SK-N-SH (cell line): ENCODE measurements around the gene FLT1. TPM values are rescaled to one million over a fixed set of nuclear protein-coding genes. Genes with fewer than 3 reads are reported as not detected.

Experiments used
- CTCF ChIA-PET: fragments of 300-600, 350-600 bp; formaldehyde crosslinking; extraction: SDS; loops from one replicate; lab custom pipeline; 2021; lab: Yijun Ruan, JAX
- POLR2A ChIA-PET: fragments of 350-600 bp; sonication (Branson Sonifier 250); formaldehyde crosslinking; extraction: SDS; loops from one replicate; lab custom pipeline; 2020; ENCODE audit warnings: antibody characterized with exemption, inconsistent platforms; lab: Yijun Ruan, JAX
- DNase-seq: peaks from one replicate; pipeline ENCODE4 v3.0.0; 2012
- H2AFZ ChIP-seq: fragments of 200-600 bp; sonication (generic); 2 replicates; pipeline ENCODE4 v1.8.1; 2016; ENCODE audit warnings: antibody characterized with exemption, mild to moderate bottlenecking, low read depth
- H3F3A ChIP-seq: fragments of 200-600 bp; sonication (generic); replicated peaks from 2 replicates; pipeline ENCODE3; 2016; ENCODE audit warnings: antibody characterized with exemption, mild to moderate bottlenecking; ENCODE audit not compliant: insufficient read depth
- H3K27ac ChIP-seq, 2 experiments: fragments of 200-500 bp in 1 of 2; fragments of 200-600 bp in 1 of 2; sonication (Bioruptor generic) in 1 of 2; sonication (generic), shearing (Covaris generic) in 1 of 2; 2 replicates each; pipeline versions ENCODE4 v1.5.1 to v1.6.1; 2014 to 2016; ENCODE audit warnings: low read depth in 2 of 2, inconsistent platforms in 1 of 2, low read length in 1 of 2, mild to moderate bottlenecking in 1 of 2, mixed read lengths in 1 of 2
- H3K27me3 ChIP-seq: fragments of 200-600 bp; sonication (generic), shearing (Covaris generic); 2 replicates; pipeline ENCODE4 v1.6.1; 2016; ENCODE audit warnings: mixed run types; ENCODE audit not compliant: insufficient read depth
- H3K36me3 ChIP-seq, 2 experiments: fragments of 200-500 bp in 1 of 2; fragments of 200-600 bp in 1 of 2; sonication (Bioruptor generic) in 1 of 2; sonication (generic) in 1 of 2; replicated peaks in 1 of 2; 2 replicates each; pipeline versions ENCODE3 to v1.5.1; 2014 to 2016; ENCODE audit warnings: low read length in 1 of 2, mild to moderate bottlenecking in 1 of 2; ENCODE audit not compliant: insufficient read depth in 2 of 2, control insufficient read depth in 1 of 2
- H3K4me1 ChIP-seq, 2 experiments: fragments of 200-500 bp in 1 of 2; fragments of 200-600 bp in 1 of 2; sonication (Bioruptor generic) in 1 of 2; sonication (generic), shearing (Covaris generic) in 1 of 2; 2 replicates each; pipeline versions ENCODE4 v1.5.1 to v1.6.1; 2014 to 2016; ENCODE audit warnings: low read depth in 1 of 2, low read length in 1 of 2, mixed run types in 1 of 2; ENCODE audit not compliant: insufficient read depth in 2 of 2, control insufficient read depth in 1 of 2
- H3K4me2 ChIP-seq: fragments of 200-600 bp; sonication (generic), shearing (Covaris generic); 2 replicates; pipeline ENCODE4 v1.6.1; 2017; ENCODE audit warnings: mixed run types
- H3K4me3 ChIP-seq, 2 experiments: fragments of 200-500 bp in 1 of 2; fragments of 200-600 bp in 1 of 2; sonication (Bioruptor generic) in 1 of 2; sonication (generic), shearing (Covaris generic) in 1 of 2; 2 replicates each; pipeline versions ENCODE4 v1.5.1 to v1.8.1; 2014 to 2016; ENCODE audit warnings: low read depth in 2 of 2, inconsistent platforms in 1 of 2, low read length in 1 of 2, mild to moderate bottlenecking in 1 of 2, mixed read lengths in 1 of 2, moderate library complexity in 1 of 2
- H3K79me2 ChIP-seq: fragments of 200-600 bp; sonication (generic); 2 replicates; pipeline ENCODE4 v1.8.1; 2017; ENCODE audit warnings: mild to moderate bottlenecking; ENCODE audit not compliant: insufficient read depth
- H3K9ac ChIP-seq: fragments of 200-600 bp; sonication (generic); 2 replicates; pipeline ENCODE4 v1.6.1; 2017; ENCODE audit warnings: mixed run types
- H3K9me2 ChIP-seq: fragments of 200-600 bp; sonication (generic); 2 replicates; pipeline ENCODE4 v1.6.1; 2017; ENCODE audit warnings: mixed run types
- H3K9me3 ChIP-seq: fragments of 200-600 bp; sonication (generic); 2 replicates; pipeline ENCODE4 v1.6.1; 2017; ENCODE audit warnings: mixed run types, mild to moderate bottlenecking, moderate library complexity
- H4K20me1 ChIP-seq: fragments of 200-600 bp; sonication (generic); 2 replicates; pipeline ENCODE4 v1.6.1; 2017; ENCODE audit warnings: mild to moderate bottlenecking, mixed run types; ENCODE audit not compliant: insufficient read depth
- CHD2 ChIP-seq: fragments of 150-350 bp; IDR thresholded peaks from 2 replicates; pipeline ENCODE4 v1.6.1; 2018; ENCODE audit warnings: low read length; ENCODE audit not compliant: partially characterized antibody
- ELF1 ChIP-seq: IDR thresholded peaks from 2 replicates; pipeline ENCODE4 v1.4.0; 2012
- EP300 ChIP-seq, 2 experiments: IDR thresholded peaks; 2 replicates each; pipeline versions ENCODE4 v1.4.0 to v1.6.1; 2012; ENCODE audit warnings: borderline replicate concordance in 1 of 2, low read depth in 1 of 2, low read length in 1 of 2
- FOXM1 ChIP-seq: IDR thresholded peaks from 2 replicates; pipeline ENCODE4 v1.4.0; 2012; ENCODE audit warnings: low read depth, mild to moderate bottlenecking
- GABPA ChIP-seq: IDR thresholded peaks from 2 replicates; pipeline ENCODE4 v1.4.0; 2012; ENCODE audit warnings: low read depth, mild to moderate bottlenecking
- PBX3 ChIP-seq: IDR thresholded peaks from 2 replicates; pipeline ENCODE4; 2012
- RXRA ChIP-seq: IDR thresholded peaks from 2 replicates; pipeline ENCODE4 v1.4.0; 2012; ENCODE audit warnings: low read depth, mild to moderate bottlenecking, borderline replicate concordance
- SIN3A ChIP-seq: IDR thresholded peaks from 2 replicates; pipeline ENCODE4 v1.6.1; 2012; ENCODE audit warnings: low read depth, mild to moderate bottlenecking, low read length, moderate library complexity, borderline replicate concordance
- SMC3 ChIP-seq: IDR thresholded peaks from 2 replicates; pipeline ENCODE4 v1.6.1; 2012; ENCODE audit warnings: low read depth, low read length, improper control_type of control experiment
- TCF12 ChIP-seq: IDR thresholded peaks from 2 replicates; pipeline ENCODE4 v1.4.0; 2012
- TEAD4 ChIP-seq: IDR thresholded peaks from 2 replicates; pipeline ENCODE4 v1.4.0; 2012; ENCODE audit warnings: mild to moderate bottlenecking, borderline replicate concordance; ENCODE audit not compliant: insufficient read depth
- USF1 ChIP-seq: IDR thresholded peaks from 2 replicates; pipeline ENCODE4 v1.4.0; 2012; ENCODE audit warnings: low read depth, borderline replicate concordance
- YY1 ChIP-seq: IDR thresholded peaks from 2 replicates; pipeline ENCODE4 v1.4.0; 2012; ENCODE audit warnings: low read depth, mild to moderate bottlenecking
- WGBS: methylation state at CpG from one replicate; pipeline ENCODE4 v1.1.6; 2017; ENCODE audit warnings: low lambda C conversion rate; 5-methylcytosine and 5-hydroxymethylcytosine counted together
- polyA plus RNA-seq, 3 experiments: library from polyadenylated mRNA; depleted of rRNA; stranded (reverse); fragments of >200 nt; gene quantifications; 2 replicates each; pipeline ENCODE4 v1.2.3, GENCODE V29; 2012
- TF ChIP-seq, protein P1 (sequence below): IDR thresholded peaks from 2 replicates; pipeline ENCODE4 v1.6.1; 2012; ENCODE audit warnings: mild to moderate bottlenecking, low read depth, low read length, moderate library complexity
- TF ChIP-seq, protein P2 (sequence below): fragments of 150-350 bp; IDR thresholded peaks from 2 replicates; pipeline ENCODE4 v1.6.1; 2017; ENCODE audit warnings: antibody characterized with exemption, low read length, low read depth, borderline replicate concordance

Gene FLT1
- polyA plus RNA-seq, 1 of the 3 experiments (the other 2 are of a cell fraction): 0.20 TPM

DNA sequence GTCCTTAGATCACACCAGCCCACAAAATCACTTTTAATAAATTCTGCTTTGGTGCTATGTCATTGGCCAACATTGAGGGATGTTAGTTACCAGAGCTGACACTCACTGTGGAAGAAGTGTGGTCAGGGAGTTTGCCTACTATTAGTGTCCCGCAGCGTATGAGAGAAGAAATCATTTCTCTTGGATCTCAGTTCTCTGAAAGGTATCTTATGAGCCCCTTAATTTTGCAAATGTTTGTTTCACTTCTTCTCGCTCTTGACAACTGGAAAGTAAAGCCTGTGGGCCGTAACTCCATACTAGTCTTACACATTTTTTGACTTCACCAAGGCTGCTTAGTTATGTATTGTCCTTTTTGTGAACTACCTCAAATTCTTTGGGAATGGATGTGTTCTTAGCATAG, 80.9 kb downstream of the FLT1 start (continued):
- TF ChIP-seq RXRA: no peak

DNA sequence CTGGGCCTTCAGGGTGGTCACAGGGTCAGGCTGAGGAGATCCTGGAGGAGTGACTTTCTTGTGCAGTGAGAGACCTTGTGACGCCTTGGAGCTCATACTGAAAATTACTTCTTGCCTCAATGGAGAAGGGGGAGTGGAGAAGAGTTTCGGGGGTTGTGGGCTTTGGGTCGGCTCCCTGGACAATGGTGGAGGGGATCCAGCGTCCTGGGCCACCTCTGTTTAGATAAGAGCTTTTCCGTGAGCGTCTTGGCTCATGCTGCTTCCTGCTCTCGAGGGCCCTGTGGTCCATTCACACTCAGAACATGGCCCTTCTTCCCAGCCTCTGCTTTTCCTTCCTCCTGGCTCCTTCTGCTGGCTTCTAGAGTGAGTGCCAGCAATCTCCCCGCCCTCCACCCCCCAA, 81.9 kb downstream of the FLT1 start:
- Histone ChIP-seq H3K4me1 (peaks cover 0 to 2% of the 10 kb centered on the region in 2 experiments; a peak in 1 of 4 replicates), H3K9me2 (no peaks in the 10 kb centered on the region), H4K20me1 (no peaks in the 10 kb centered on the region), H3F3A (no peaks in the 10 kb centered on the region), H3K4me2 (no peak overlapping the region), H3K4me3 (no peak overlapping the region), H3K36me3 (no peaks in the 10 kb centered on the region), H3K27me3 (no peaks in the 10 kb centered on the region; the same call in 1 of the 2 replicates), H3K9ac (no peak overlapping the region), H3K79me2 (no peaks in the 10 kb centered on the region), H2AFZ (no peak overlapping the region), H3K9me3 (no peaks in the 10 kb centered on the region), H3K27ac (no peak overlapping the region)
- ChIA-PET POLR2A (no interaction called here), CTCF (no interaction called here)
- DNase-seq: no peak
- no peak for TF ChIP-seq YY1
- TF ChIP-seq, protein P1, sequence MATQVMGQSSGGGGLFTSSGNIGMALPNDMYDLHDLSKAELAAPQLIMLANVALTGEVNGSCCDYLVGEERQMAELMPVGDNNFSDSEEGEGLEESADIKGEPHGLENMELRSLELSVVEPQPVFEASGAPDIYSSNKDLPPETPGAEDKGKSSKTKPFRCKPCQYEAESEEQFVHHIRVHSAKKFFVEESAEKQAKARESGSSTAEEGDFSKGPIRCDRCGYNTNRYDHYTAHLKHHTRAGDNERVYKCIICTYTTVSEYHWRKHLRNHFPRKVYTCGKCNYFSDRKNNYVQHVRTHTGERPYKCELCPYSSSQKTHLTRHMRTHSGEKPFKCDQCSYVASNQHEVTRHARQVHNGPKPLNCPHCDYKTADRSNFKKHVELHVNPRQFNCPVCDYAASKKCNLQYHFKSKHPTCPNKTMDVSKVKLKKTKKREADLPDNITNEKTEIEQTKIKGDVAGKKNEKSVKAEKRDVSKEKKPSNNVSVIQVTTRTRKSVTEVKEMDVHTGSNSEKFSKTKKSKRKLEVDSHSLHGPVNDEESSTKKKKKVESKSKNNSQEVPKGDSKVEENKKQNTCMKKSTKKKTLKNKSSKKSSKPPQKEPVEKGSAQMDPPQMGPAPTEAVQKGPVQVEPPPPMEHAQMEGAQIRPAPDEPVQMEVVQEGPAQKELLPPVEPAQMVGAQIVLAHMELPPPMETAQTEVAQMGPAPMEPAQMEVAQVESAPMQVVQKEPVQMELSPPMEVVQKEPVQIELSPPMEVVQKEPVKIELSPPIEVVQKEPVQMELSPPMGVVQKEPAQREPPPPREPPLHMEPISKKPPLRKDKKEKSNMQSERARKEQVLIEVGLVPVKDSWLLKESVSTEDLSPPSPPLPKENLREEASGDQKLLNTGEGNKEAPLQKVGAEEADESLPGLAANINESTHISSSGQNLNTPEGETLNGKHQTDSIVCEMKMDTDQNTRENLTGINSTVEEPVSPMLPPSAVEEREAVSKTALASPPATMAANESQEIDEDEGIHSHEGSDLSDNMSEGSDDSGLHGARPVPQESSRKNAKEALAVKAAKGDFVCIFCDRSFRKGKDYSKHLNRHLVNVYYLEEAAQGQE: no peak
- no peak for TF ChIP-seq GABPA
- no peak for TF ChIP-seq TCF12
- no peak for TF ChIP-seq PBX3
- no peak for TF ChIP-seq CHD2
- no peak for TF ChIP-seq TEAD4
- TF ChIP-seq, protein P2, sequence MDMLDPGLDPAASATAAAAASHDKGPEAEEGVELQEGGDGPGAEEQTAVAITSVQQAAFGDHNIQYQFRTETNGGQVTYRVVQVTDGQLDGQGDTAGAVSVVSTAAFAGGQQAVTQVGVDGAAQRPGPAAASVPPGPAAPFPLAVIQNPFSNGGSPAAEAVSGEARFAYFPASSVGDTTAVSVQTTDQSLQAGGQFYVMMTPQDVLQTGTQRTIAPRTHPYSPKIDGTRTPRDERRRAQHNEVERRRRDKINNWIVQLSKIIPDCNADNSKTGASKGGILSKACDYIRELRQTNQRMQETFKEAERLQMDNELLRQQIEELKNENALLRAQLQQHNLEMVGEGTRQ: no peak
- no peak for TF ChIP-seq ELF1
- no peak for TF ChIP-seq FOXM1
- TF ChIP-seq SMC3: no peak
- no peak for TF ChIP-seq USF1
- no peak for TF ChIP-seq SIN3A
- TF ChIP-seq EP300 (IDR thresholded peaks at IDR 0.05; ENCODE audit: borderline replicate concordance in 1 of 2, low read depth in 1 of 2, low read length in 1 of 2): no peak
- WGBS: 59% methylated on average over 7 of the region's 8 CpGs
